OCI-LY1 (cell line): ENCODE results near the gene CITED2.
"Not testable (repeated sequence)": the region's sequence is repeated elsewhere in the genome, so short reads cannot be mapped to it uniquely, and the experiment has no call there.

Source experiments
- H2AFZ ChIP-seq: fragments of 200-600 bp; sonication (generic), shearing (Covaris generic); 2 replicates; pipeline ENCODE4 v1.6.0; 2014; ENCODE audit warnings: antibody characterized with exemption, mild to moderate bottlenecking, low read length
- H3F3A ChIP-seq: fragments of 200-600 bp; sonication (generic), shearing (Covaris generic); 2 replicates; pipeline ENCODE4 v1.6.0; 2014; ENCODE audit warnings: mild to moderate bottlenecking, antibody characterized with exemption, low read length, moderate library complexity; ENCODE audit not compliant: insufficient read depth
- H3K27ac ChIP-seq: fragments of 200-600 bp; sonication (generic); 2 replicates; pipeline ENCODE4 v1.5.1; 2014; ENCODE audit warnings: low read length, mixed run types, mild to moderate bottlenecking, low read depth; ENCODE audit not compliant: poor library complexity, severe bottlenecking
- H3K27me3 ChIP-seq: fragments of 200-600 bp; sonication (generic); 2 replicates; pipeline ENCODE4 v1.6.0; 2014; ENCODE audit warnings: antibody characterized with exemption, mild to moderate bottlenecking, low read length, moderate library complexity; ENCODE audit not compliant: insufficient read depth
- H3K36me3 ChIP-seq: fragments of 200-600 bp; sonication (generic); 2 replicates; pipeline ENCODE4 v1.6.1; 2014; ENCODE audit warnings: mild to moderate bottlenecking, antibody characterized with exemption, low read length, moderate library complexity, mixed read lengths; ENCODE audit not compliant: insufficient read depth
- H3K4me1 ChIP-seq: fragments of 200-600 bp; sonication (generic); 2 replicates; pipeline ENCODE4 v1.5.1; 2014; ENCODE audit warnings: mild to moderate bottlenecking, low read length, moderate library complexity; ENCODE audit not compliant: insufficient read depth, severe bottlenecking
- H3K4me2 ChIP-seq: fragments of 200-600 bp; sonication (generic), shearing (Covaris generic); 2 replicates; pipeline ENCODE4 v1.6.1; 2014; ENCODE audit warnings: low read length
- H3K4me3 ChIP-seq: fragments of 200-600 bp; sonication (generic); 2 replicates; pipeline ENCODE4 v1.5.1; 2014; ENCODE audit warnings: low read length, low read depth, mild to moderate bottlenecking, mixed read lengths; ENCODE audit not compliant: poor library complexity, severe bottlenecking
- H3K79me2 ChIP-seq: fragments of 200-600 bp; shearing (Covaris generic); 2 replicates; pipeline ENCODE4 v1.6.1; 2016; ENCODE audit warnings: mixed run types, low read length, mixed read lengths; ENCODE audit not compliant: insufficient read depth
- H3K9ac ChIP-seq: fragments of 200-600 bp; sonication (generic), shearing (Covaris generic); 2 replicates; pipeline ENCODE4 v1.6.1; 2014; ENCODE audit warnings: mild to moderate bottlenecking, low read length, mixed read lengths
- H3K9me2 ChIP-seq: fragments of 200-600 bp; sonication (generic), shearing (Covaris generic); 2 replicates; pipeline ENCODE4 v1.6.1; 2014; ENCODE audit warnings: low read depth, mild to moderate bottlenecking, low read length, mixed read lengths
- H3K9me3 ChIP-seq: fragments of 200-600 bp; shearing (Covaris generic); 2 replicates; pipeline ENCODE4 v1.6.1; 2014; ENCODE audit warnings: low read length, mixed read lengths
- H4K20me1 ChIP-seq: fragments of 200-600 bp; sonication (generic), shearing (Covaris generic); 2 replicates; pipeline ENCODE4 v1.6.0; 2016; ENCODE audit warnings: mild to moderate bottlenecking, low read length; ENCODE audit not compliant: insufficient read depth
- EZH2 ChIP-seq: fragments of 200-600 bp; sonication (generic), shearing (Covaris generic); IDR thresholded peaks from 2 replicates; pipeline ENCODE4 v1.8.0; 2017; ENCODE audit warnings: borderline replicate concordance, mixed run types, mild to moderate bottlenecking, antibody characterized with exemption, low read length, moderate library complexity, mixed read lengths
- TF ChIP-seq, protein P1 (sequence below): fragments of 200-600 bp; sonication (generic), shearing (Covaris generic); IDR thresholded peaks from 2 replicates; pipeline ENCODE4 v1.5.1; 2017; ENCODE audit warnings: mild to moderate bottlenecking, antibody characterized with exemption, low read length, moderate library complexity, mixed read lengths

The CITED2 gene

GRCh38 chr6:139364982-139365379, 9.5 kb downstream of the CITED2 start:
- no peak for TF ChIP-seq EZH2
- TF ChIP-seq, protein P1, sequence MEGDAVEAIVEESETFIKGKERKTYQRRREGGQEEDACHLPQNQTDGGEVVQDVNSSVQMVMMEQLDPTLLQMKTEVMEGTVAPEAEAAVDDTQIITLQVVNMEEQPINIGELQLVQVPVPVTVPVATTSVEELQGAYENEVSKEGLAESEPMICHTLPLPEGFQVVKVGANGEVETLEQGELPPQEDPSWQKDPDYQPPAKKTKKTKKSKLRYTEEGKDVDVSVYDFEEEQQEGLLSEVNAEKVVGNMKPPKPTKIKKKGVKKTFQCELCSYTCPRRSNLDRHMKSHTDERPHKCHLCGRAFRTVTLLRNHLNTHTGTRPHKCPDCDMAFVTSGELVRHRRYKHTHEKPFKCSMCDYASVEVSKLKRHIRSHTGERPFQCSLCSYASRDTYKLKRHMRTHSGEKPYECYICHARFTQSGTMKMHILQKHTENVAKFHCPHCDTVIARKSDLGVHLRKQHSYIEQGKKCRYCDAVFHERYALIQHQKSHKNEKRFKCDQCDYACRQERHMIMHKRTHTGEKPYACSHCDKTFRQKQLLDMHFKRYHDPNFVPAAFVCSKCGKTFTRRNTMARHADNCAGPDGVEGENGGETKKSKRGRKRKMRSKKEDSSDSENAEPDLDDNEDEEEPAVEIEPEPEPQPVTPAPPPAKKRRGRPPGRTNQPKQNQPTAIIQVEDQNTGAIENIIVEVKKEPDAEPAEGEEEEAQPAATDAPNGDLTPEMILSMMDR: no peak
- Histone ChIP-seq H3K27me3 (no peaks in the 10 kb centered on the region), H3K79me2 (no peaks in the 10 kb centered on the region), H3K9ac (no peak overlapping the region), H3F3A (no peaks in the 10 kb centered on the region), H3K9me3 (no peaks in the 10 kb centered on the region), H3K27ac (no peak overlapping the region), H3K36me3 (no peaks in the 10 kb centered on the region), H3K4me3 (no peak overlapping the region), H4K20me1 (no peaks in the 10 kb centered on the region), H3K4me2 (no peak overlapping the region), H3K9me2 (no peaks in the 10 kb centered on the region), H3K4me1 (peaks cover 26% of the 10 kb centered on the region), H2AFZ (no peak overlapping the region)

- Histone ChIP-seq H2AFZ (no peak overlapping the region), H3K79me2 (no peaks in the 10 kb centered on the region), H3K9me3 (no peaks in the 10 kb centered on the region), H3F3A (no peaks in the 10 kb centered on the region), H3K4me2 (no peak overlapping the region), H3K36me3 (no peaks in the 10 kb centered on the region), H3K27ac (peak overlapping the region; percentile 42), H3K9ac (no peak overlapping the region), H3K27me3 (no peaks in the 10 kb centered on the region), H3K9me2 (no peaks in the 10 kb centered on the region), H3K4me3 (no peak overlapping the region), H4K20me1 (no peaks in the 10 kb centered on the region), H3K4me1 (peaks cover 26% of the 10 kb centered on the region)
- TF ChIP-seq, protein P1: peak; percentile 79
- TF ChIP-seq EZH2: no peak
These were observed 10.0 kb downstream of the CITED2 start for GRCh38 chr6:139364302-139364981.

GRCh38 chr6:139363797-139364196, 10.7 kb downstream of the CITED2 start:
- H3K36me3 ChIP-seq, H2AFZ ChIP-seq, H3F3A ChIP-seq, H3K79me2 ChIP-seq, H3K27me3 ChIP-seq, H3K9ac ChIP-seq, H3K4me3 ChIP-seq, H4K20me1 ChIP-seq, H3K9me2 ChIP-seq, H3K9me3 ChIP-seq, H3K4me2 ChIP-seq: not testable (repeated sequence)
- Histone ChIP-seq H3K4me1 (peaks cover 26% of the 10 kb centered on the region), H3K27ac (peak overlapping the region; percentile 75)

DNA sequence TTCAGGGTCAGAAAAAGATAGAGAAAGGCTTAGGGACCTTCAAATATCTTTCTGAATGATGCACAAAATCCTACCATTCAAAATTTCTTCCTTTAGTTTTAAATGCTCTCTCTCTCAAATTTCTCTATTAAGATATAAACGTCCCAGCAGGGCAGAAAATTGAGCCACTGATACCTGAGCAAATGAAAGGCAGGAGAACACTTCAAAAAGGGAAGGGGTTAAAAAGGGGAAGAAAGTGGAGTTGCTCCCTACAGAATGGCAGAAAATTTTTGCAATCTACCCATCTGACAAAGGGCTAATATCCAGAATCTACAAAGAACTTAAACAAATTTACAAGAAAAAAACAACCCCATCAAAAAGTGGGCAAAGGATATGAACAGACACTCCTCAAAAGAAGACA, 11.3 kb downstream of the CITED2 start:
- H3K4me2 ChIP-seq, H3K9ac ChIP-seq, H3K27me3 ChIP-seq, H3K79me2 ChIP-seq, H3K9me3 ChIP-seq, H3F3A ChIP-seq, H3K4me3 ChIP-seq, H2AFZ ChIP-seq, H3K36me3 ChIP-seq, H3K9me2 ChIP-seq, H4K20me1 ChIP-seq: not testable (repeated sequence)
- H3K27ac ChIP-seq: peak overlapping the region; percentile 75
- H3K4me1 ChIP-seq: peaks cover 26% of the 10 kb centered on the region
